ENCODE measurements around the gene LPP. TPM values are rescaled to one million over a fixed set of nuclear protein-coding genes. Genes with fewer than 3 reads are reported as not detected.

LPP gene
- total and polyA plus RNA-seq, 8 donors, result 23.1 to 220 (median 26.7) TPM

DNA sequence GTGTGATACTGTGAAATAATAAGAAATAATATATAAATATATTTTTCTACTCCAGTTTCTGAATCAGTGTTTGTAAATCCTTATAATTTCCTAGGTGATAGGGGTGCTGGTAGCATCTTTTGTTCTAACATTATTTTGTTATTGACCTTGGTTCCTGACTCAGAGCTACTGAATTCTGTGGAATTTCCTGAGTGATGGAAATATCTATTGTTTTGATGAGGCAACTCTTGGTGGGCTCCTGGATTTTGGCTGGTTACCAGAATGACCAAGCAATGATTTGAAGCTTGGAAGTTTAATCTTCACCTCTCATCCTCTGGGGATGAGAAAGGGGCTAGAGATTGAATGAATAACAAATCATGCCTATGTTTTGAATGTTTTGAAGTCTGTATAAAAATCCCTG is 377.3 kb downstream of the LPP start:
- Histone ChIP-seq H3K27me3 (no peaks in the 10 kb centered on the region), H3K9me3 (no peaks in the 10 kb centered on the region), H3K4me1 (peaks cover 0 to 3% of the 10 kb centered on the region in 2 donors), H3K27ac (no peak overlapping the region), H3K36me3 (peaks cover 0 to 7% of the 10 kb centered on the region in 2 donors), H3K4me3 (no peak overlapping the region)
- DNase-seq, result no peak
- intact Hi-C loops (cut with DNase I), result no loop called here
- no peak for ATAC-seq
- TF ChIP-seq, protein P1, sequence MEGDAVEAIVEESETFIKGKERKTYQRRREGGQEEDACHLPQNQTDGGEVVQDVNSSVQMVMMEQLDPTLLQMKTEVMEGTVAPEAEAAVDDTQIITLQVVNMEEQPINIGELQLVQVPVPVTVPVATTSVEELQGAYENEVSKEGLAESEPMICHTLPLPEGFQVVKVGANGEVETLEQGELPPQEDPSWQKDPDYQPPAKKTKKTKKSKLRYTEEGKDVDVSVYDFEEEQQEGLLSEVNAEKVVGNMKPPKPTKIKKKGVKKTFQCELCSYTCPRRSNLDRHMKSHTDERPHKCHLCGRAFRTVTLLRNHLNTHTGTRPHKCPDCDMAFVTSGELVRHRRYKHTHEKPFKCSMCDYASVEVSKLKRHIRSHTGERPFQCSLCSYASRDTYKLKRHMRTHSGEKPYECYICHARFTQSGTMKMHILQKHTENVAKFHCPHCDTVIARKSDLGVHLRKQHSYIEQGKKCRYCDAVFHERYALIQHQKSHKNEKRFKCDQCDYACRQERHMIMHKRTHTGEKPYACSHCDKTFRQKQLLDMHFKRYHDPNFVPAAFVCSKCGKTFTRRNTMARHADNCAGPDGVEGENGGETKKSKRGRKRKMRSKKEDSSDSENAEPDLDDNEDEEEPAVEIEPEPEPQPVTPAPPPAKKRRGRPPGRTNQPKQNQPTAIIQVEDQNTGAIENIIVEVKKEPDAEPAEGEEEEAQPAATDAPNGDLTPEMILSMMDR (IDR thresholded peaks at IDR 0.05), result no peak

DNA sequence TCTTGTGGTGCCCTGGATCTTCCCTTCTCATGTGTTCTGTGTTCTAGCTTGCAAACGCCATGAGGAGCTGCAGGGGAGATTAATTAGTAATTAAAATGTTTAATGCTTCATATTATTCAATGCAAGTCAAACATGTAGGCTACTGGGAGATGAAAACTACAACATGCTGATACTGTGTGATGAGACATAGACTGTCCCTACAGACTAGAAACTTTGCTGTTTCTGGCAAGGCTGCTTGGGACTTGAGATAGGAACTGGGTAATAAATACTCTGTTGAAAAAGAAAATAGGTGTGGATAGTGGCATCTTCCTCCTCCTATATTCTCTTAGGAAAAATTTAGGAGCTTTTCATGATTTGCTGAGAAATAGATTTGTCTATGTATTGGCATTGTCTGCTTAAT is 379.2 kb downstream of the LPP start:
- H3K27ac ChIP-seq, result no peak overlapping the region
- intact Hi-C loops (cut with DNase I), result no loop called here
- ATAC-seq, result no peak
- no peaks in the 10 kb centered on the region for H3K9me3 ChIP-seq
- H3K4me3 ChIP-seq, result no peak overlapping the region
- H3K4me1 ChIP-seq, result no peaks in the 10 kb centered on the region
- H3K36me3 ChIP-seq, result no peaks in the 10 kb centered on the region
- TF ChIP-seq, protein P1 (IDR thresholded peaks at IDR 0.05), result no peak
- H3K27me3 ChIP-seq, result no peaks in the 10 kb centered on the region
- DNase-seq, result no peak

DNA sequence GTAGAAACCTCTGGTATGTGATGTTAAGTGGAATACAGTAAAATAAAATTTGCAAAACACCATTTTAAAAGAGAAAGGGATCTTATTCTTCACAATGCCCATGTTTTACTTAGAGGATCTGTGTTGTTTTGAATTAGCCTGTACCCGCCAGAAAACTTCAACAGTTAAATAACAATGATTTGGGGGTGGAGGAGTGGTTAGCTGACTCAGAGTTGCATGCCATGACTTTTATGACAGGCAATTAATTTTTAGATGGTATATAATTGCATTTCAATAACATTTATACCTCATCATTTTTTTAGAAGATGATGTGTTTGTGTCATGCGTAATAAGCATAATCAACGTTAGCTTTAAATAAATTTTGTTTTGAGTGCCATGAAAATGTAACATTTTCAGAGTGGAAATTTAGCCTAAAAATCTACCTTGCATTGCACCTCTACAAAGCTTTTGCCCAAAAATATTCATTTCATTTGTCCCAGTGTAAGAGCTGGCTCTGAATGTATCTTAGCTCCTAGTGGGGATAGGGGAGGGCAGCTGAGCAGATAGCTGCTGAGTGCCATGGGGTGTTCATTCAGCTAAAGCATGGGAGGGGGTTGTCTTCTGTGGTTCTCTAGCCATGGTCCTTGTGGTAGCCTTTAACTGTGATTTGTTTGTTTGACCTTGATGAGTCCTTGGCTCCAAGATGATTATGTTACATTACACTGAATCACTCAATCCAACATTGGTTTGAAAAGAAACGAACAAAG is 379.8 kb downstream of the LPP start:
- Histone ChIP-seq H3K27ac (no peak overlapping the region), H3K4me3 (no peak overlapping the region), H3K27me3 (no peaks in the 10 kb centered on the region), H3K4me1 (no peaks in the 10 kb centered on the region), H3K9me3 (no peaks in the 10 kb centered on the region), H3K36me3 (no peaks in the 10 kb centered on the region)
- intact Hi-C loops (cut with DNase I), result no loop called here
- DNase-seq (no peak), ATAC-seq (no peak)
- TF ChIP-seq, protein P1 (IDR thresholded peaks at IDR 0.05), result no peak

DNA sequence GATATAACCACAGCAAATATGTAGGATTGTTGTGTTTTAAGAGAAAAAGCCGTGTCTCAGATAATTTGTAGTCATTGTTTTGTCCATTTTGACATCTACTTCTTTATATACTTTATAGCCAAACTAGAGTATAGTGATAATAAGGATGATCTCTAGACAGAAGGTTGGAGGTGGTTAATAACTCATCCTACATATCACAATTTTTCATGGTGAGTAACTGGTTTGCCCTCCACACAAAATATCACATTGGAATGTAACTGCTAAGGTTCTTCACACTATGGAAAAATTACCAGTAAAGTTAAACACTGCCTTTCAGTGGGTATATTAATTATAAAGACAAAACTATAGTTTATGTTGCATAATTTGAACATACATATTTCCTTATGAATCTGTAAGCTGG is 380.7 kb downstream of the LPP start:
- TF ChIP-seq, protein P1 (IDR thresholded peaks at IDR 0.05), result no peak
- DNase-seq (no peak), ATAC-seq (no peak)
- no peaks in the 10 kb centered on the region for H3K36me3 ChIP-seq
- no peak overlapping the region for H3K4me3 ChIP-seq
- no peaks in the 10 kb centered on the region for H3K9me3 ChIP-seq
- no peaks in the 10 kb centered on the region for H3K4me1 ChIP-seq
- no peaks in the 10 kb centered on the region for H3K27me3 ChIP-seq
- intact Hi-C loops (cut with DNase I), result no loop called here
- no peak overlapping the region for H3K27ac ChIP-seq

DNA sequence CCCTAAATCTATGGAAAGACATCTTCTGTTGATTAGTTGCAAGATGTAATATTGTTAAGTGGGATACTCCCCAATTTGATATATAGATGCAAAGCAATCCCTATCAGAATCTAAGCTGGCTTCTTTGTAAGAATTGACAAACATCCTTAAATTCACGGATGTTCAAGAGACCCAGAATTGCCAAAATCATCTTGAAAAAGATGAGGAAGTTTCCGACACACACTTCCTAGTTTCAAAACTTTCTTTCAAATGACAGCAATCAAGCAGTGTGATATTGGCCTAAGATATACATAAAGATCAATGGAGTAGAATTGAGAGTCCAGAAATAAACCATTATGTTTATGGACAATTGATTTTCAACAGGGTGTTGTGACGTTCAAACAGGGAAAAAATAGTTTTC is 383.6 kb downstream of the LPP start:
- intact Hi-C loops (cut with DNase I), result no loop called here
- H3K27ac ChIP-seq, result no peak overlapping the region
- no peaks in the 10 kb centered on the region for H3K36me3 ChIP-seq
- H3K4me3 ChIP-seq, result no peak overlapping the region
- no peak for ATAC-seq
- H3K9me3 ChIP-seq, result no peaks in the 10 kb centered on the region
- no peaks in the 10 kb centered on the region for H3K27me3 ChIP-seq
- TF ChIP-seq, protein P1 (IDR thresholded peaks at IDR 0.05), result no peak
- H3K4me1 ChIP-seq, result no peaks in the 10 kb centered on the region
- DNase-seq, result no peak

Measured in left lung (tissue), 10 donors.